ACC112 (cell line): ENCODE measurements around the gene EFHC1.

Source experiments
- H2AFZ ChIP-seq: fragments of 200-600 bp; sonication (generic); one replicate; pipeline ENCODE4 v1.6.0; 2017; ENCODE audit warnings: antibody characterized with exemption, low read length; ENCODE audit not compliant: unreplicated experiment
- H3K27ac ChIP-seq: fragments of 200-600 bp; sonication (generic); 2 replicates; pipeline ENCODE4 v1.5.1; 2014; ENCODE audit warnings: low read depth, mild to moderate bottlenecking, antibody characterized with exemption, low read length, moderate library complexity
- H3K27me3 ChIP-seq: fragments of 200-600 bp; sonication (generic); 2 replicates; pipeline ENCODE4 v1.6.1; 2014; ENCODE audit warnings: mild to moderate bottlenecking, antibody characterized with exemption, low read length, moderate library complexity, mixed read lengths; ENCODE audit not compliant: insufficient read depth
- H3K36me3 ChIP-seq: fragments of 200-600 bp; sonication (generic); 2 replicates; pipeline ENCODE4 v1.6.1; 2016; ENCODE audit warnings: mild to moderate bottlenecking, antibody characterized with exemption, low read length, moderate library complexity, mixed read lengths; ENCODE audit not compliant: insufficient read depth
- H3K4me1 ChIP-seq: fragments of 200-600 bp; sonication (generic); one replicate; pipeline ENCODE4 v1.6.1; 2016; ENCODE audit warnings: low read length, mixed read lengths; ENCODE audit not compliant: insufficient read depth, unreplicated experiment, control insufficient read depth
- H3K4me3 ChIP-seq: fragments of 200-600 bp; sonication (generic); 2 replicates; pipeline ENCODE4 v1.5.1; 2014; ENCODE audit warnings: mild to moderate bottlenecking, low read depth, low read length
- H3K79me2 ChIP-seq: fragments of 200-600 bp; sonication (generic); one replicate; pipeline ENCODE4 v1.6.0; 2016; ENCODE audit warnings: low read length; ENCODE audit not compliant: control insufficient read depth, unreplicated experiment, insufficient read depth

Gene EFHC1

GRCh38 chr6:52516943-52517342, 96.8 kb downstream of the EFHC1 start:
- Histone ChIP-seq H3K27ac (peak overlapping the region; percentile 98), H3K79me2 (peaks cover 61% of the 10 kb centered on the region), H3K36me3 (peaks cover 63% of the 10 kb centered on the region), H2AFZ (no peak overlapping the region), H3K4me1 (peaks cover 94% of the 10 kb centered on the region), H3K4me3 (no peak overlapping the region), H3K27me3 (no peaks in the 10 kb centered on the region)

GRCh38 chr6:52517502-52518278, 97.5 kb downstream of the EFHC1 start:
- Histone ChIP-seq H3K4me1 (peaks cover 94% of the 10 kb centered on the region), H2AFZ (no peak overlapping the region), H3K36me3 (peaks cover 60% of the 10 kb centered on the region), H3K27me3 (no peaks in the 10 kb centered on the region), H3K4me3 (peak overlapping the region; percentile 10; the same call in 1 of the 2 replicates), H3K79me2 (peaks cover 63% of the 10 kb centered on the region), H3K27ac (peak overlapping the region; percentile 98)

GRCh38 chr6:52518279-52518945, 98.3 kb downstream of the EFHC1 start:
- Histone ChIP-seq H2AFZ (no peak overlapping the region), H3K4me3 (peak overlapping the region; percentile 10; the same call in 1 of the 2 replicates), H3K36me3 (peaks cover 55% of the 10 kb centered on the region), H3K27ac (peak overlapping the region; percentile 98), H3K79me2 (peaks cover 64% of the 10 kb centered on the region), H3K27me3 (no peaks in the 10 kb centered on the region), H3K4me1 (peaks cover 94% of the 10 kb centered on the region)

GRCh38 chr6:52519618-52520017, 99.5 kb downstream of the EFHC1 start:
- Histone ChIP-seq H3K36me3 (peaks cover 46% of the 10 kb centered on the region), H3K4me1 (peaks cover 94% of the 10 kb centered on the region), H2AFZ (no peak overlapping the region), H3K27me3 (no peaks in the 10 kb centered on the region), H3K27ac (peak overlapping the region; percentile 98), H3K79me2 (peaks cover 73% of the 10 kb centered on the region), H3K4me3 (no peak overlapping the region)

GRCh38 chr6:52522151-52522626, 102.0 kb downstream of the EFHC1 start:
- Histone ChIP-seq H3K27me3 (no peaks in the 10 kb centered on the region), H2AFZ (no peak overlapping the region), H3K79me2 (peaks cover 80% of the 10 kb centered on the region), H3K27ac (peak overlapping the region; percentile 96), H3K4me1 (peaks cover 91% of the 10 kb centered on the region), H3K4me3 (peak overlapping the region; percentile 38), H3K36me3 (peaks cover 25% of the 10 kb centered on the region)

GRCh38 chr6:52522655-52523054, 102.5 kb downstream of the EFHC1 start:
- peaks cover 89% of the 10 kb centered on the region for H3K4me1 ChIP-seq
- peaks cover 83% of the 10 kb centered on the region for H3K79me2 ChIP-seq
- H3K27me3 ChIP-seq: no peaks in the 10 kb centered on the region
- H3K4me3 ChIP-seq: peak overlapping the region; percentile 16; the same call in 1 of the 2 replicates
- H2AFZ ChIP-seq: no peak overlapping the region
- H3K27ac ChIP-seq: peak overlapping the region; percentile 96
- peaks cover 25% of the 10 kb centered on the region for H3K36me3 ChIP-seq

GRCh38 chr6:52523378-52524142, 103.4 kb downstream of the EFHC1 start:
- Histone ChIP-seq H2AFZ (no peak overlapping the region), H3K4me1 (peaks cover 86% of the 10 kb centered on the region), H3K79me2 (peaks cover 85% of the 10 kb centered on the region), H3K27me3 (no peaks in the 10 kb centered on the region), H3K4me3 (no peak overlapping the region), H3K27ac (peak overlapping the region; percentile 96), H3K36me3 (peaks cover 31% of the 10 kb centered on the region)

- peaks cover 29% of the 10 kb centered on the region for H3K36me3 ChIP-seq
- H3K4me1 ChIP-seq: peaks cover 72% of the 10 kb centered on the region
- H3K4me3 ChIP-seq: no peak overlapping the region
- H3K79me2 ChIP-seq: peaks cover 81% of the 10 kb centered on the region
- H3K27me3 ChIP-seq: no peaks in the 10 kb centered on the region
- peak overlapping the region; percentile 96 for H3K27ac ChIP-seq
- no peak overlapping the region for H2AFZ ChIP-seq
Measured at GRCh38 chr6:52524918-52525317, 104.8 kb downstream of the EFHC1 start.

- Histone ChIP-seq H2AFZ (no peak overlapping the region), H3K4me1 (peaks cover 65% of the 10 kb centered on the region), H3K27ac (peak overlapping the region; percentile 1; the same call in 1 of the 2 replicates), H3K27me3 (no peaks in the 10 kb centered on the region), H3K4me3 (no peak overlapping the region), H3K79me2 (peaks cover 83% of the 10 kb centered on the region), H3K36me3 (peaks cover 35% of the 10 kb centered on the region)
Measured at GRCh38 chr6:52526634-52527033, 106.5 kb downstream of the EFHC1 start.

GRCh38 chr6:52527436-52527835, 107.3 kb downstream of the EFHC1 start:
- no peak overlapping the region for H2AFZ ChIP-seq
- peaks cover 86% of the 10 kb centered on the region for H3K79me2 ChIP-seq
- H3K27ac ChIP-seq: peak overlapping the region; percentile 40
- no peaks in the 10 kb centered on the region for H3K27me3 ChIP-seq
- no peak overlapping the region for H3K4me3 ChIP-seq
- peaks cover 38% of the 10 kb centered on the region for H3K36me3 ChIP-seq
- H3K4me1 ChIP-seq: peaks cover 66% of the 10 kb centered on the region
